HEK293 (cell line): ENCODE data around the gene MAPRE3.

Experiments used
- CTCF ChIA-PET: fragments of 350-600 bp; formaldehyde crosslinking; extraction: SDS; loops from one replicate; lab custom pipeline; 2021; ENCODE audit warnings: antibody characterized with exemption; lab: Yijun Ruan, JAX
- POLR2A ChIA-PET: fragments of 300-600 bp; formaldehyde crosslinking; extraction: SDS; loops from one replicate; lab custom pipeline; 2020; ENCODE audit warnings: antibody characterized with exemption, inconsistent platforms; lab: Yijun Ruan, JAX
- H3K27ac ChIP-seq: fragments of 200-500 bp; sonication (Bioruptor generic); 2 replicates; pipeline ENCODE4 v1.5.1; 2014; ENCODE audit warnings: low read depth, low read length, control low read depth, inconsistent platforms; ENCODE audit errors: extremely low read depth
- H3K36me3 ChIP-seq, 2 experiments: fragments of 200-500 bp in 1 of 2; sonication (Bioruptor generic) in 1 of 2; 1 replicate in 1 of 2; 2 replicates in 1 of 2; pipeline ENCODE4 v1.5.1; 2014 to 2017; ENCODE audit warnings: inconsistent platforms in 2 of 2, low read length in 2 of 2; ENCODE audit not compliant: control insufficient read depth in 2 of 2, insufficient read depth in 1 of 2
- H3K4me1 ChIP-seq: fragments of 200-500 bp; sonication (Bioruptor generic); 2 replicates; pipeline ENCODE4 v1.5.1; 2014; ENCODE audit warnings: mild to moderate bottlenecking, low read length, inconsistent platforms; ENCODE audit not compliant: control insufficient read depth, insufficient read depth
- H3K4me3 ChIP-seq: 2 replicates; pipeline ENCODE4 v1.5.1; 2011; ENCODE audit warnings: low read depth, mild to moderate bottlenecking, control low read depth, low read length, moderate library complexity
- H3K9me3 ChIP-seq: fragments of 200-500 bp; sonication (Bioruptor generic); 2 replicates; pipeline ENCODE4 v1.5.1; 2014; ENCODE audit warnings: low read depth, low read length, inconsistent platforms; ENCODE audit not compliant: control insufficient read depth, insufficient read depth
- EGR2 ChIP-seq: fragments of 450-650 bp; formaldehyde crosslinking; IDR thresholded peaks from 2 replicates; pipeline ENCODE4 v1.5.1; 2016; ENCODE audit warnings: low read depth, missing biosample characterization, missing genetic modification characterization
- HOXD13 ChIP-seq: sonication (generic); formaldehyde crosslinking; IDR thresholded peaks from 2 replicates; pipeline ENCODE4 v1.8.0; 2022; ENCODE audit warnings: missing genetic modification reagents, borderline replicate concordance
- MEIS1 ChIP-seq: sonication (generic); formaldehyde crosslinking; IDR thresholded peaks from 2 replicates; pipeline ENCODE4 v1.8.1; 2022; ENCODE audit warnings: missing genetic modification reagents, mild to moderate bottlenecking, borderline replicate concordance
- OSR2 ChIP-seq: fragments of 450-650 bp; formaldehyde crosslinking; IDR thresholded peaks from 2 replicates; pipeline ENCODE4 v1.5.1; 2016; ENCODE audit warnings: missing biosample characterization, missing genetic modification characterization
- PRDM1 ChIP-seq: fragments of 450-650 bp; formaldehyde crosslinking; IDR thresholded peaks from 2 replicates; pipeline ENCODE4; 2016; ENCODE audit warnings: missing biosample characterization, missing genetic modification characterization
- REPIN1 ChIP-seq: fragments of 450-650 bp; formaldehyde crosslinking; IDR thresholded peaks from 2 replicates; pipeline ENCODE4 v1.5.1; 2017; ENCODE audit warnings: missing biosample characterization, missing genetic modification characterization, low read depth
- SCRT2 ChIP-seq: fragments of 450-650 bp; formaldehyde crosslinking; IDR thresholded peaks from 2 replicates; pipeline ENCODE4 v1.5.1; 2016; ENCODE audit warnings: missing biosample characterization, missing genetic modification characterization
- ZBTB48 ChIP-seq: fragments of 450-650 bp; formaldehyde crosslinking; IDR thresholded peaks from 2 replicates; pipeline ENCODE4 v1.5.1; 2016; ENCODE audit warnings: missing biosample characterization, missing genetic modification characterization
- ZNF24 ChIP-seq: fragments of 450-650 bp; formaldehyde crosslinking; IDR thresholded peaks from 2 replicates; pipeline ENCODE4 v1.5.1; 2016; ENCODE audit warnings: missing biosample characterization, missing genetic modification characterization
- ZNF335 ChIP-seq: fragments of 450-650 bp; formaldehyde crosslinking; conservative IDR thresholded peaks from 2 replicates; pipeline ENCODE4 v1.5.1; 2016; ENCODE audit warnings: missing biosample characterization, missing genetic modification characterization
- ZNF341 ChIP-seq: fragments of 450-650 bp; formaldehyde crosslinking; IDR thresholded peaks from 2 replicates; pipeline ENCODE4; 2016; ENCODE audit warnings: low read depth, missing biosample characterization, missing genetic modification characterization
- ZNF354C ChIP-seq: fragments of 450-650 bp; formaldehyde crosslinking; IDR thresholded peaks from 2 replicates; pipeline ENCODE4 v1.5.1; 2016; ENCODE audit warnings: missing biosample characterization, missing genetic modification characterization, low read depth, borderline replicate concordance
- ZNF366 ChIP-seq: fragments of 450-650 bp; formaldehyde crosslinking; conservative IDR thresholded peaks from 2 replicates; pipeline ENCODE4 v1.5.1; 2016; ENCODE audit warnings: missing biosample characterization, missing genetic modification characterization
- ZNF654 ChIP-seq: fragments of 450-650 bp; formaldehyde crosslinking; IDR thresholded peaks from 2 replicates; pipeline ENCODE4 v1.5.1; 2016; ENCODE audit warnings: low read depth, missing biosample characterization, missing genetic modification characterization
- TF ChIP-seq, protein P1 (sequence below): fragments of 450-650 bp; formaldehyde crosslinking; IDR thresholded peaks from 2 replicates; pipeline ENCODE4 v1.5.1; 2017; ENCODE audit warnings: missing biosample characterization, missing genetic modification characterization
- TF ChIP-seq, protein P2 (sequence below): fragments of 450-650 bp; formaldehyde crosslinking; IDR thresholded peaks from 2 replicates; pipeline ENCODE4 v1.5.1; 2016; ENCODE audit warnings: missing biosample characterization, missing genetic modification characterization
- TF ChIP-seq, protein P3 (sequence below): fragments of 450-650 bp; formaldehyde crosslinking; conservative IDR thresholded peaks from 2 replicates; pipeline ENCODE4 v1.5.1; 2016; ENCODE audit warnings: low read depth, missing biosample characterization, missing genetic modification characterization
- TF ChIP-seq, protein P4 (sequence below): fragments of 450-650 bp; formaldehyde crosslinking; IDR thresholded peaks from 2 replicates; pipeline ENCODE4 v1.5.1; 2016; ENCODE audit warnings: missing biosample characterization, missing genetic modification characterization
- TF ChIP-seq, protein P5 (sequence below): fragments of 450-650 bp; formaldehyde crosslinking; IDR thresholded peaks from 2 replicates; pipeline ENCODE4 v1.5.1; 2017; ENCODE audit warnings: missing biosample characterization, mild to moderate bottlenecking, missing genetic modification characterization, moderate library complexity
- TF ChIP-seq, protein P6 (sequence below): fragments of 450-650 bp; formaldehyde crosslinking; IDR thresholded peaks from 2 replicates; pipeline ENCODE4 v1.5.1; 2016; ENCODE audit warnings: missing biosample characterization, missing genetic modification characterization
- TF ChIP-seq, protein P7 (sequence below): fragments of 450-650 bp; formaldehyde crosslinking; IDR thresholded peaks from 2 replicates; pipeline ENCODE4 v1.5.1; 2016; ENCODE audit warnings: missing biosample characterization, missing genetic modification characterization

The MAPRE3 gene

DNA sequence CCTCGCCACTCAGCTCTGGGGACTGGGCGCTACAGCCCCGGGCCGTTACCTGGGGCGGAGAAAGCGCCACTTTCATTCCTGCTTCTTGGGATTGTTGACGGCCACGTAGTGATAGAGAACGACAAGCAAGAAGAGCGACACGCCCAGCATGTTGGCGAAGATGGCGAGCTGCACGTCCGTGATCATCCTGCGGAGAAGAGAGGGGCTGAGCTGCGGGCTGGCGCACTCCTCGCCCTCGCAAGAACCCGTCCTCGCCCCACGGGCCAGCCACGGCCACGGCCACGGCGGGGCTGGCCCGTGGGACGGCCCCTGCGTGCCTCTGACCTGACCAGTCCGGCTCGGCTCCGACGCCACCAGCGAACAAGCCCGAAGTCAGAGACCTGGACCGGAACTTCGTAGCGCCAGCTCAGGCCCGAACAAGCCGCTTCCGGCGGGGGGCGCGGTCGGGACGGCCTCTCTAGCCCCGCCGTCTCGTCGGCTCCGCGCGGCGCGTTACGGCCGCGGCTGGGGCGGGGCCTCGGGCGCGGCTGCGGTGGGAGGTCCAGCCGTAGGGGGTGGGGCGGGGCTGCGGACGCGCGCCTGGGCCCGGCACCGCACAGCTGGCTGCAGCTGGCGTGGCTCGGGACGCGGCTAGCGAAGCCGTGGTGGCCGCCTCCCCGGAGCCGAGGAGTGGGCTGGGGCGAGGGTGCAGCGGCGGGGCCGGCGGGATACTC, 101.0 kb downstream of the MAPRE3 start, which contains the start of gene OST4 (continued):
- TF ChIP-seq, protein P1, sequence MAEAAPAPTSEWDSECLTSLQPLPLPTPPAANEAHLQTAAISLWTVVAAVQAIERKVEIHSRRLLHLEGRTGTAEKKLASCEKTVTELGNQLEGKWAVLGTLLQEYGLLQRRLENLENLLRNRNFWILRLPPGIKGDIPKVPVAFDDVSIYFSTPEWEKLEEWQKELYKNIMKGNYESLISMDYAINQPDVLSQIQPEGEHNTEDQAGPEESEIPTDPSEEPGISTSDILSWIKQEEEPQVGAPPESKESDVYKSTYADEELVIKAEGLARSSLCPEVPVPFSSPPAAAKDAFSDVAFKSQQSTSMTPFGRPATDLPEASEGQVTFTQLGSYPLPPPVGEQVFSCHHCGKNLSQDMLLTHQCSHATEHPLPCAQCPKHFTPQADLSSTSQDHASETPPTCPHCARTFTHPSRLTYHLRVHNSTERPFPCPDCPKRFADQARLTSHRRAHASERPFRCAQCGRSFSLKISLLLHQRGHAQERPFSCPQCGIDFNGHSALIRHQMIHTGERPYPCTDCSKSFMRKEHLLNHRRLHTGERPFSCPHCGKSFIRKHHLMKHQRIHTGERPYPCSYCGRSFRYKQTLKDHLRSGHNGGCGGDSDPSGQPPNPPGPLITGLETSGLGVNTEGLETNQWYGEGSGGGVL (tag by site-specific recombination) = no peak
- TF ChIP-seq HOXD13 (CRISPR knock-in tag) (no peak), SCRT2 (tag by site-specific recombination) (no peak), ZNF366 (tag by site-specific recombination) (no peak), OSR2 (no peak), REPIN1 (no peak), ZNF24 (tag by site-specific recombination) (no peak), ZBTB48 (tag by site-specific recombination) (no peak), ZNF654 (tag by site-specific recombination) (no peak), ZNF354C (no peak), MEIS1 (CRISPR knock-in tag) (no peak)
- TF ChIP-seq, protein P2, sequence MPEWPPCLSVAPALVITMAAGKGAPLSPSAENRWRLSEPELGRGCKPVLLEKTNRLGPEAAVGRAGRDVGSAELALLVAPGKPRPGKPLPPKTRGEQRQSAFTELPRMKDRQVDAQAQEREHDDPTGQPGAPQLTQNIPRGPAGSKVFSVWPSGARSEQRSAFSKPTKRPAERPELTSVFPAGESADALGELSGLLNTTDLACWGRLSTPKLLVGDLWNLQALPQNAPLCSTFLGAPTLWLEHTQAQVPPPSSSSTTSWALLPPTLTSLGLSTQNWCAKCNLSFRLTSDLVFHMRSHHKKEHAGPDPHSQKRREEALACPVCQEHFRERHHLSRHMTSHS (tag by site-specific recombination) = no peak
- TF ChIP-seq, protein P3, sequence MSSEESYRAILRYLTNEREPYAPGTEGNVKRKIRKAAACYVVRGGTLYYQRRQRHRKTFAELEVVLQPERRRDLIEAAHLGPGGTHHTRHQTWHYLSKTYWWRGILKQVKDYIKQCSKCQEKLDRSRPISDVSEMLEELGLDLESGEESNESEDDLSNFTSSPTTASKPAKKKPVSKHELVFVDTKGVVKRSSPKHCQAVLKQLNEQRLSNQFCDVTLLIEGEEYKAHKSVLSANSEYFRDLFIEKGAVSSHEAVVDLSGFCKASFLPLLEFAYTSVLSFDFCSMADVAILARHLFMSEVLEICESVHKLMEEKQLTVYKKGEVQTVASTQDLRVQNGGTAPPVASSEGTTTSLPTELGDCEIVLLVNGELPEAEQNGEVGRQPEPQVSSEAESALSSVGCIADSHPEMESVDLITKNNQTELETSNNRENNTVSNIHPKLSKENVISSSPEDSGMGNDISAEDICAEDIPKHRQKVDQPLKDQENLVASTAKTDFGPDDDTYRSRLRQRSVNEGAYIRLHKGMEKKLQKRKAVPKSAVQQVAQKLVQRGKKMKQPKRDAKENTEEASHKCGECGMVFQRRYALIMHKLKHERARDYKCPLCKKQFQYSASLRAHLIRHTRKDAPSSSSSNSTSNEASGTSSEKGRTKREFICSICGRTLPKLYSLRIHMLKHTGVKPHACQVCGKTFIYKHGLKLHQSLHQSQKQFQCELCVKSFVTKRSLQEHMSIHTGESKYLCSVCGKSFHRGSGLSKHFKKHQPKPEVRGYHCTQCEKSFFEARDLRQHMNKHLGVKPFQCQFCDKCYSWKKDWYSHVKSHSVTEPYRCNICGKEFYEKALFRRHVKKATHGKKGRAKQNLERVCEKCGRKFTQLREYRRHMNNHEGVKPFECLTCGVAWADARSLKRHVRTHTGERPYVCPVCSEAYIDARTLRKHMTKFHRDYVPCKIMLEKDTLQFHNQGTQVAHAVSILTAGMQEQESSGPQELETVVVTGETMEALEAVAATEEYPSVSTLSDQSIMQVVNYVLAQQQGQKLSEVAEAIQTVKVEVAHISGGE (tag by site-specific recombination) = peak; percentile 82
- TF ChIP-seq, protein P4, sequence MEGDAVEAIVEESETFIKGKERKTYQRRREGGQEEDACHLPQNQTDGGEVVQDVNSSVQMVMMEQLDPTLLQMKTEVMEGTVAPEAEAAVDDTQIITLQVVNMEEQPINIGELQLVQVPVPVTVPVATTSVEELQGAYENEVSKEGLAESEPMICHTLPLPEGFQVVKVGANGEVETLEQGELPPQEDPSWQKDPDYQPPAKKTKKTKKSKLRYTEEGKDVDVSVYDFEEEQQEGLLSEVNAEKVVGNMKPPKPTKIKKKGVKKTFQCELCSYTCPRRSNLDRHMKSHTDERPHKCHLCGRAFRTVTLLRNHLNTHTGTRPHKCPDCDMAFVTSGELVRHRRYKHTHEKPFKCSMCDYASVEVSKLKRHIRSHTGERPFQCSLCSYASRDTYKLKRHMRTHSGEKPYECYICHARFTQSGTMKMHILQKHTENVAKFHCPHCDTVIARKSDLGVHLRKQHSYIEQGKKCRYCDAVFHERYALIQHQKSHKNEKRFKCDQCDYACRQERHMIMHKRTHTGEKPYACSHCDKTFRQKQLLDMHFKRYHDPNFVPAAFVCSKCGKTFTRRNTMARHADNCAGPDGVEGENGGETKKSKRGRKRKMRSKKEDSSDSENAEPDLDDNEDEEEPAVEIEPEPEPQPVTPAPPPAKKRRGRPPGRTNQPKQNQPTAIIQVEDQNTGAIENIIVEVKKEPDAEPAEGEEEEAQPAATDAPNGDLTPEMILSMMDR (tag by site-specific recombination) = peak; percentile 76
- TF ChIP-seq, all 188 proteins: peak for 14

DNA sequence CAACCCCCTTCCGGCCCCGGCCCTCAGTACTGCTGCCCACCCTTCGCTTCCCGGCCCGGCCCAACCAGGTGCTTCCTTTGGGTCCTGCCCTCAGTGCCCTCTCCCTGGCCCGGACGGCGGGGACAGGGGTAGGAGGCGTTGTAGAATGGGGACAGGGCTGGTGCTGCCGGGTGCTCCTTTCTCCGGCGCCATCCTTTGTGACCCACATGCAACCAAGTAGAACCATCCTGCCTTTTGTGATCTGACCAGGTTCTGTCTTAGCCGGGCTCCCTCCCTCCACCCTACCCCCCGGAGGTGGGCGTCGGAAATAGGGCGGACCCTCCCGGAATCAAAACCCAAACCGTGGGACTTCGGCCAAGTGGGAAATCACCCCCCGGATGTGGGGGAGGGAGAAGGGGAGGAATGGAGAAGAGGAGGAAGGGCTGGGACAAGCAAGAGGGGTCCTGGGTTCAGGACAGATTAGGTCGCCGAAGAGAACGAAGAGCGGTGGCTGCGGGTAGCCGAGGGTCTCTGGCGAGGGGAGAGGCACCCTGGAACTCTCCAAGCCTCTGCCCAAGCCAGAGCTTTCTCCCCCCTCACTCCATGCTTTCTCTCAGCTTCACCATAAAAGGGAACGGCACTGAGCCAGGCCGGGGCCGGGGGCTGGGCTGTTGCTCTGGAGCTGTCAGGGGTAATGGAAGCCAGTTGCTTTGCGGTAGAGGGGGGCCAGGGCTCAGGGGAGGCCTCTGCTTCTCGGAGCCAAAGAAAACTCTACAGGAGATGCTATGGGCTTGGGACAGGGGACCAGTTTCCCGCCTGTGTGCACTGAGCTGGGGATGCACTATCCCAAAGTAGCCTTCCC, 101.8 kb downstream of the MAPRE3 start:
- H3K9me3 ChIP-seq = no peaks in the 10 kb centered on the region
- peaks cover 0 to 34% of the 10 kb centered on the region in 2 experiments; a peak in 1 of 3 replicates for H3K36me3 ChIP-seq
- peaks cover 14% of the 10 kb centered on the region for H3K4me1 ChIP-seq
- H3K4me3 ChIP-seq = peak overlapping the region; percentile 55
- ChIA-PET CTCF (interaction anchor here (0.6 to 1.3 kb wide), 8 partner anchors 9 to 597 kb away, joined by 3 to 8 read pairs (median 3); no protein-coding TSS in a partner anchor), POLR2A (interaction anchor here (0.6 to 3.6 kb wide), 11 partner anchors 10 to 289 kb away, joined by 3 to 61 read pairs (median 6); partner anchors contain the start of genes AGBL5, KHK, PREB and TMEM214)
- peak overlapping the region; percentile 62; the same call in 1 of the 2 replicates for H3K27ac ChIP-seq
- TF ChIP-seq PRDM1 (tag by site-specific recombination) = peak; percentile 81
- TF ChIP-seq, protein P5, sequence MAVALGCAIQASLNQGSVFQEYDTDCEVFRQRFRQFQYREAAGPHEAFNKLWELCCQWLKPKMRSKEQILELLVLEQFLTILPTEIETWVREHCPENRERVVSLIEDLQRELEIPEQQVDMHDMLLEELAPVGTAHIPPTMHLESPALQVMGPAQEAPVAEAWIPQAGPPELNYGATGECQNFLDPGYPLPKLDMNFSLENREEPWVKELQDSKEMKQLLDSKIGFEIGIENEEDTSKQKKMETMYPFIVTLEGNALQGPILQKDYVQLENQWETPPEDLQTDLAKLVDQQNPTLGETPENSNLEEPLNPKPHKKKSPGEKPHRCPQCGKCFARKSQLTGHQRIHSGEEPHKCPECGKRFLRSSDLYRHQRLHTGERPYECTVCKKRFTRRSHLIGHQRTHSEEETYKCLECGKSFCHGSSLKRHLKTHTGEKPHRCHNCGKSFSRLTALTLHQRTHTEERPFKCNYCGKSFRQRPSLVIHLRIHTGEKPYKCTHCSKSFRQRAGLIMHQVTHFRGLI (tag by site-specific recombination) = no peak
- peak; percentile 61; the same call in 1 of the 2 replicates for TF ChIP-seq ZNF341 (tag by site-specific recombination)
- TF ChIP-seq, protein P6, sequence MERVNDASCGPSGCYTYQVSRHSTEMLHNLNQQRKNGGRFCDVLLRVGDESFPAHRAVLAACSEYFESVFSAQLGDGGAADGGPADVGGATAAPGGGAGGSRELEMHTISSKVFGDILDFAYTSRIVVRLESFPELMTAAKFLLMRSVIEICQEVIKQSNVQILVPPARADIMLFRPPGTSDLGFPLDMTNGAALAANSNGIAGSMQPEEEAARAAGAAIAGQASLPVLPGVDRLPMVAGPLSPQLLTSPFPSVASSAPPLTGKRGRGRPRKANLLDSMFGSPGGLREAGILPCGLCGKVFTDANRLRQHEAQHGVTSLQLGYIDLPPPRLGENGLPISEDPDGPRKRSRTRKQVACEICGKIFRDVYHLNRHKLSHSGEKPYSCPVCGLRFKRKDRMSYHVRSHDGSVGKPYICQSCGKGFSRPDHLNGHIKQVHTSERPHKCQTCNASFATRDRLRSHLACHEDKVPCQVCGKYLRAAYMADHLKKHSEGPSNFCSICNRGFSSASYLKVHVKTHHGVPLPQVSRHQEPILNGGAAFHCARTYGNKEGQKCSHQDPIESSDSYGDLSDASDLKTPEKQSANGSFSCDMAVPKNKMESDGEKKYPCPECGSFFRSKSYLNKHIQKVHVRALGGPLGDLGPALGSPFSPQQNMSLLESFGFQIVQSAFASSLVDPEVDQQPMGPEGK (tag by site-specific recombination) = 0 out of 2 replicates have a peak, but pooled peaks have one; percentile 27
- peak; percentile 62 for TF ChIP-seq ZNF335 (tag by site-specific recombination)
- peak; percentile 56 for TF ChIP-seq EGR2 (tag by site-specific recombination)
- TF ChIP-seq, protein P7, sequence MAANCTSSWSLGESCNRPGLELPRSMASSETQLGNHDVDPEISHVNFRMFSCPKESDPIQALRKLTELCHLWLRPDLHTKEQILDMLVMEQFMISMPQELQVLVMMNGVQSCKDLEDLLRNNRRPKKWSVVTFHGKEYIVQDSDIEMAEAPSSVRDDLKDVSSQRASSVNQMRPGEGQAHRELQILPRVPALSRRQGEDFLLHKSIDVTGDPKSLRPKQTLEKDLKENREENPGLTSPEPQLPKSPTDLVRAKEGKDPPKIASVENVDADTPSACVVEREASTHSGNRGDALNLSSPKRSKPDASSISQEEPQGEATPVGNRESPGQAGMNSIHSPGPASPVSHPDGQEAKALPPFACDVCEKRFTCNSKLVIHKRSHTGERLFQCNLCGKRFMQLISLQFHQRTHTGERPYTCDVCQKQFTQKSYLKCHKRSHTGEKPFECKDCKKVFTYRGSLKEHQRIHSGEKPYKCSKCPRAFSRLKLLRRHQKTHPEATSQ (tag by site-specific recombination) = no peak
